Smooth muscle cell (in vitro differentiated cells): ENCODE measurements around the gene CAPN5. TPM values are rescaled to one million over a fixed set of nuclear protein-coding genes. Genes with fewer than 3 reads are reported as not detected.

ENCODE experiments used
- DNase-seq: peaks from one replicate; lab custom pipeline; 2025; ENCODE audit not compliant: unreplicated experiment; lab: John Stamatoyannopoulos, UW
- H2AFZ ChIP-seq: fragments of 200-600 bp; sonication (generic); 2 replicates; pipeline ENCODE4 v1.6.0; 2016; ENCODE audit warnings: antibody characterized with exemption, low read depth, mild to moderate bottlenecking
- H3F3A ChIP-seq: fragments of 200-600 bp; sonication (generic); 2 replicates; pipeline ENCODE4 v1.6.0; 2017; ENCODE audit warnings: antibody characterized with exemption, low read depth
- H3K27ac ChIP-seq: fragments of 200-600 bp; sonication (generic); 2 replicates; pipeline ENCODE4 v1.5.1; 2016; ENCODE audit warnings: low read depth, mild to moderate bottlenecking
- H3K27me3 ChIP-seq: fragments of 200-600 bp; sonication (generic); 2 replicates; pipeline ENCODE4 v1.6.1; 2016; ENCODE audit warnings: low read depth, mild to moderate bottlenecking
- H3K36me3 ChIP-seq: fragments of 200-600 bp; sonication (generic); 2 replicates; pipeline ENCODE4 v1.5.1; 2016; ENCODE audit warnings: low read depth
- H3K4me1 ChIP-seq: fragments of 200-600 bp; sonication (generic); 2 replicates; pipeline ENCODE4 v1.5.1; 2016; ENCODE audit warnings: low read depth
- H3K4me2 ChIP-seq: fragments of 200-600 bp; sonication (generic); 2 replicates; pipeline ENCODE4 v1.6.0; 2016; ENCODE audit warnings: mild to moderate bottlenecking
- H3K4me3 ChIP-seq: fragments of 200-600 bp; sonication (generic); 2 replicates; pipeline ENCODE4 v1.5.1; 2016; ENCODE audit warnings: mild to moderate bottlenecking
- H3K79me2 ChIP-seq: fragments of 200-600 bp; sonication (generic); 2 replicates; pipeline ENCODE4 v1.6.0; 2016; ENCODE audit warnings: low read depth, mild to moderate bottlenecking
- H3K9ac ChIP-seq: fragments of 200-600 bp; sonication (generic); 2 replicates; pipeline ENCODE4 v1.6.0; 2016; ENCODE audit warnings: low read depth
- H3K9me3 ChIP-seq: fragments of 200-600 bp; sonication (generic); replicated peaks from 2 replicates; pipeline ENCODE4 v1.5.1; 2016; ENCODE audit warnings: low read depth
- H4K20me1 ChIP-seq: fragments of 200-600 bp; sonication (generic); 2 replicates; pipeline ENCODE4 v1.6.0; 2016; ENCODE audit warnings: low read depth
- CTCF ChIP-seq: fragments of 200-600 bp; sonication (generic); IDR thresholded peaks from 2 replicates; pipeline ENCODE4 v1.5.1; 2017; ENCODE audit warnings: borderline replicate concordance, mild to moderate bottlenecking, antibody characterized with exemption; ENCODE audit not compliant: insufficient read depth, poor library complexity, severe bottlenecking
- WGBS: methylation state at CpG from one replicate; pipeline ENCODE4 v1.1.7; 2016; ENCODE audit warnings: low lambda C conversion rate; 5-methylcytosine and 5-hydroxymethylcytosine counted together
- polyA plus RNA-seq: library from polyadenylated mRNA; unstranded; fragments of >200 nt; fragmentation: Nextera tagmentation; extraction: Ambion mirVana; gene quantifications from 2 replicates; pipeline ENCODE4 v1.2.1, GENCODE V29; 2016
- total RNA-seq: library from RNA; depleted of rRNA; stranded (reverse); fragments of >200 nt; gene quantifications from 2 replicates; pipeline ENCODE4 v1.2.3, GENCODE V29; 2014

CAPN5 gene
- total and polyA plus RNA-seq, 2 experiments from 2014 or later, result 15.5 to 23.1 TPM

GRCh38 chr11:77117492-77117891 lies 50.7 kb downstream of the CAPN5 start:
- Histone ChIP-seq H3K4me1 (no peaks in the 10 kb centered on the region), H3F3A (no peaks in the 10 kb centered on the region), H3K9me3 (no peaks in the 10 kb centered on the region), H3K79me2 (no peaks in the 10 kb centered on the region), H3K27me3 (no peaks in the 10 kb centered on the region), H3K4me2 (no peak overlapping the region), H3K36me3 (no peaks in the 10 kb centered on the region), H3K27ac (no peak overlapping the region), H4K20me1 (no peaks in the 10 kb centered on the region), H3K4me3 (no peak overlapping the region), H3K9ac (no peak overlapping the region), H2AFZ (no peak overlapping the region)
- DNase-seq, result no peak
- 92% methylated on average over 7 of the region's 7 CpGs for WGBS
- TF ChIP-seq CTCF, result no peak

GRCh38 chr11:77118086-77118485 lies 51.3 kb downstream of the CAPN5 start:
- no peak for DNase-seq

GRCh38 chr11:77118971-77119370 lies 52.2 kb downstream of the CAPN5 start:
- Histone ChIP-seq H3K4me1 (no peaks in the 10 kb centered on the region), H3F3A (no peaks in the 10 kb centered on the region), H3K4me2 (no peak overlapping the region), H3K79me2 (no peaks in the 10 kb centered on the region), H3K9me3 (no peaks in the 10 kb centered on the region), H3K36me3 (no peaks in the 10 kb centered on the region), H3K27ac (no peak overlapping the region), H3K27me3 (no peaks in the 10 kb centered on the region), H4K20me1 (no peaks in the 10 kb centered on the region), H3K9ac (no peak overlapping the region), H2AFZ (no peak overlapping the region), H3K4me3 (no peak overlapping the region)
- no peak for TF ChIP-seq CTCF
- WGBS, result 95% methylated on average over 11 of the region's 12 CpGs
- DNase-seq, result no peak

More at GRCh38 chr11:77118086-77118485, 51.3 kb downstream of the CAPN5 start:
- Histone ChIP-seq H3K4me3 (no peak overlapping the region), H3K79me2 (no peaks in the 10 kb centered on the region), H3K36me3 (no peaks in the 10 kb centered on the region), H3K9me3 (no peaks in the 10 kb centered on the region), H2AFZ (no peak overlapping the region), H3K27ac (no peak overlapping the region), H3K27me3 (no peaks in the 10 kb centered on the region), H3K4me1 (no peaks in the 10 kb centered on the region), H3F3A (no peaks in the 10 kb centered on the region), H4K20me1 (no peaks in the 10 kb centered on the region), H3K4me2 (no peak overlapping the region), H3K9ac (no peak overlapping the region)
- WGBS, result 96% methylated on average over 17 of the region's 17 CpGs
- TF ChIP-seq CTCF, result no peak

GRCh38 chr11:77119531-77119936 lies 52.8 kb downstream of the CAPN5 start:
- H3K4me2 ChIP-seq, result no peak overlapping the region
- H3K9ac ChIP-seq, result no peak overlapping the region
- H2AFZ ChIP-seq, result no peak overlapping the region
- no peaks in the 10 kb centered on the region for H3K36me3 ChIP-seq
- H3K27ac ChIP-seq, result no peak overlapping the region
- no peaks in the 10 kb centered on the region for H3F3A ChIP-seq
- 98% methylated on average over 9 of the region's 9 CpGs for WGBS
- H3K79me2 ChIP-seq, result no peaks in the 10 kb centered on the region
- TF ChIP-seq CTCF, result no peak
- DNase-seq, result no peak
- no peaks in the 10 kb centered on the region for H4K20me1 ChIP-seq
- no peaks in the 10 kb centered on the region for H3K27me3 ChIP-seq
- H3K9me3 ChIP-seq, result no peaks in the 10 kb centered on the region
- H3K4me1 ChIP-seq, result no peaks in the 10 kb centered on the region
- no peak overlapping the region for H3K4me3 ChIP-seq
